ENCODE results near the gene TMEM135. TPM values are rescaled to one million over a fixed set of nuclear protein-coding genes. Genes with fewer than 3 reads are reported as not detected.
"Not testable (repeated sequence)": the region's sequence is repeated elsewhere in the genome, so short reads cannot be mapped to it uniquely, and the experiment has no call there.

TMEM135 gene
- total and polyA plus RNA-seq, 2 donors from 2014 or later = 12.0 to 24.6 TPM

GRCh38 chr11:86990515-86990914 is 47.2 kb upstream of the TMEM135 start:
- Histone ChIP-seq H3K27ac (ENCODE audit: low read depth in 2 of 2, low read length in 2 of 2) (no peak overlapping the region), H3K4me1 (ENCODE audit: control insufficient read depth in 2 of 3, insufficient read depth in 2 of 3, low read depth in 1 of 3, low read length in 3 of 3) (no peaks in the 10 kb centered on the region), H3K27me3 (ENCODE audit: control insufficient read depth, insufficient read depth, low read length) (no peaks in the 10 kb centered on the region), H3K36me3 (ENCODE audit: control insufficient read depth in 2 of 3, insufficient read depth in 3 of 3, low read length in 3 of 3) (no peaks in the 10 kb centered on the region), H3K9me3 (ENCODE audit: control insufficient read depth in 2 of 3, insufficient read depth in 1 of 3, low read length in 3 of 3) (no peaks in the 10 kb centered on the region), H3K4me3 (ENCODE audit: low read length in 3 of 3) (no peak overlapping the region), H3K9ac (ENCODE audit: low read length in 3 of 3) (no peak overlapping the region)
- DNase-seq (no peak), FAIRE-seq (no peak)
- TF ChIP-seq CTCF (IDR thresholded peaks at IDR 0.05; ENCODE audit: borderline replicate concordance, extremely low read depth, insufficient read depth) = no peak
- intact Hi-C loops (cut with DNase I) = no loop called here

GRCh38 chr11:86991341-86991740 is 46.4 kb upstream of the TMEM135 start:
- DNase-seq = no peak
- Histone ChIP-seq H3K4me1 (ENCODE audit: control insufficient read depth in 2 of 3, insufficient read depth in 2 of 3, low read depth in 1 of 3, low read length in 3 of 3) (no peaks in the 10 kb centered on the region), H3K27me3 (ENCODE audit: control insufficient read depth, insufficient read depth, low read length) (no peaks in the 10 kb centered on the region), H3K9ac (ENCODE audit: low read length in 3 of 3) (no peak overlapping the region), H3K9me3 (ENCODE audit: control insufficient read depth in 2 of 3, insufficient read depth in 1 of 3, low read length in 3 of 3) (no peaks in the 10 kb centered on the region), H3K4me3 (ENCODE audit: low read length in 3 of 3) (no peak overlapping the region), H3K27ac (ENCODE audit: low read depth in 2 of 2, low read length in 2 of 2) (no peak overlapping the region), H3K36me3 (ENCODE audit: control insufficient read depth in 2 of 3, insufficient read depth in 3 of 3, low read length in 3 of 3) (no peaks in the 10 kb centered on the region)
- FAIRE-seq = no peak
- no peak for TF ChIP-seq CTCF (IDR thresholded peaks at IDR 0.05; ENCODE audit: borderline replicate concordance, extremely low read depth, insufficient read depth)
- intact Hi-C loops (cut with DNase I) = no loop called here

GRCh38 chr11:86992340-86992739 is 45.4 kb upstream of the TMEM135 start:
- H3K4me1 ChIP-seq (ENCODE audit: control insufficient read depth in 2 of 3, insufficient read depth in 2 of 3, low read depth in 1 of 3, low read length in 3 of 3); H3K4me3 ChIP-seq (ENCODE audit: low read length in 3 of 3); H3K9me3 ChIP-seq (ENCODE audit: control insufficient read depth in 2 of 3, insufficient read depth in 1 of 3, low read length in 3 of 3); H3K9ac ChIP-seq (ENCODE audit: low read length in 3 of 3); H3K36me3 ChIP-seq (ENCODE audit: control insufficient read depth in 2 of 3, insufficient read depth in 3 of 3, low read length in 3 of 3); FAIRE-seq; H3K27me3 ChIP-seq (ENCODE audit: control insufficient read depth, insufficient read depth, low read length); DNase-seq; intact Hi-C loops (cut with DNase I); H3K27ac ChIP-seq (ENCODE audit: low read depth in 2 of 2, low read length in 2 of 2): not testable (repeated sequence)

GRCh38 chr11:86993031-86993430 is 44.7 kb upstream of the TMEM135 start:
- intact Hi-C loops (cut with DNase I) = no loop called here
- DNase-seq (no peak), FAIRE-seq (no peak)
- no peaks in the 10 kb centered on the region for H3K36me3 ChIP-seq (ENCODE audit: control insufficient read depth in 2 of 3, insufficient read depth in 3 of 3, low read length in 3 of 3)
- no peaks in the 10 kb centered on the region for H3K4me1 ChIP-seq (ENCODE audit: control insufficient read depth in 2 of 3, insufficient read depth in 2 of 3, low read depth in 1 of 3, low read length in 3 of 3)
- no peaks in the 10 kb centered on the region for H3K27me3 ChIP-seq (ENCODE audit: control insufficient read depth, insufficient read depth, low read length)
- H3K9ac ChIP-seq (ENCODE audit: low read length in 3 of 3) = no peak overlapping the region
- no peak overlapping the region for H3K27ac ChIP-seq (ENCODE audit: low read depth in 2 of 2, low read length in 2 of 2)
- no peak overlapping the region for H3K4me3 ChIP-seq (ENCODE audit: low read length in 3 of 3)
- TF ChIP-seq CTCF (IDR thresholded peaks at IDR 0.05; ENCODE audit: borderline replicate concordance, extremely low read depth, insufficient read depth) = no peak
- no peaks in the 10 kb centered on the region for H3K9me3 ChIP-seq (ENCODE audit: control insufficient read depth in 2 of 3, insufficient read depth in 1 of 3, low read length in 3 of 3)

All from kidney (tissue), 14 donors.